ENCODE measurements around the gene HSPB9. TPM values are rescaled to one million over a fixed set of nuclear protein-coding genes. Genes with fewer than 3 reads are reported as not detected.
A peak's percentile ranks its signal among the peaks of the same experiment; 100 is the strongest.

HSPB9 gene
- total and polyA plus RNA-seq, 9 of the 15 experiments (the other 6 are each of a cell fraction or from before 2014, with no cell fraction given), result 0.04 to 0.16 (median 0.08) TPM; not detected in 3

GRCh38 chr17:42078396-42079043 is 44.1 kb upstream of the HSPB9 start (continued):
- TF ChIP-seq MGA (IDR thresholded peaks at IDR 0.05), result peak; percentile 47
- TF ChIP-seq RFX7 (CRISPR knock-in tag; IDR thresholded peaks at IDR 0.05), result no peak
- TF ChIP-seq TBP (optimal IDR thresholded peaks at IDR 0.05; ENCODE audit: low read depth, low read length), result no peak
- TF ChIP-seq COPS2 (conservative IDR thresholded peaks at IDR 0.05), result no peak
- TF ChIP-seq E2F3 (CRISPR knock-in tag; IDR thresholded peaks at IDR 0.05), result no peak
- no peak for TF ChIP-seq ARNT (IDR thresholded peaks at IDR 0.05)
- TF ChIP-seq ZNF79 (CRISPR knock-in tag; IDR thresholded peaks at IDR 0.05; ENCODE audit: low read depth), result no peak
- no peak for TF ChIP-seq ZNF41 (CRISPR knock-in tag; conservative IDR thresholded peaks at IDR 0.05)
- peak; percentile 95 for TF ChIP-seq SOX6 (IDR thresholded peaks at IDR 0.05)
- TF ChIP-seq XRCC3 (IDR thresholded peaks at IDR 0.05), result no peak
- TF ChIP-seq MAFF (IDR thresholded peaks at IDR 0.05; ENCODE audit: low read length), result peak; percentile 72
- 0 out of 2 replicates have a peak, but pooled peaks have one; percentile 46 for TF ChIP-seq SMARCA4 (IDR thresholded peaks at IDR 0.05)
- TF ChIP-seq ZNF778 (CRISPR knock-in tag; IDR thresholded peaks at IDR 0.05), result no peak
- TF ChIP-seq PHF20 (IDR thresholded peaks at IDR 0.05; ENCODE audit: partially characterized antibody), result no peak
- TF ChIP-seq FOXJ2 (tag; IDR thresholded peaks at IDR 0.05), result no peak
- no peak for TF ChIP-seq PYGO2 (tag; IDR thresholded peaks at IDR 0.05)
- no peak; the same call in 1 of the 2 replicates for TF ChIP-seq BHLHE40 (IDR thresholded peaks at IDR 0.05; ENCODE audit: low read length)
